GM23338 (cell line): Measurements from ENCODE around the gene CELF2.

Experiments used
- CREB1 ChIP-seq: fragments of 250-450 bp; sonication (Bioruptor Pico); IDR thresholded peaks from 2 replicates; pipeline ENCODE4 v1.5.0; 2020; ENCODE audit warnings: low read depth, mild to moderate bottlenecking, moderate library complexity
- CTCF ChIP-seq, 2 experiments: fragments of 200-600 bp in 1 of 2; sonication (generic) in 1 of 2; conservative IDR thresholded peaks; 2 replicates each; pipeline versions ENCODE4 v1.5.1 to v1.6.1; 2016 to 2017; ENCODE audit warnings: antibody characterized with exemption in 2 of 2, low read depth in 2 of 2, mild to moderate bottlenecking in 2 of 2, moderate library complexity in 1 of 2
- EZH2phosphoT487 ChIP-seq: fragments of 200-600 bp; sonication (generic); IDR thresholded peaks from one replicate; pipeline ENCODE4 v1.8.1; 2018; ENCODE audit warnings: antibody characterized with exemption; ENCODE audit not compliant: unreplicated experiment
- POLR2AphosphoS5 ChIP-seq: IDR thresholded peaks from 2 replicates; pipeline ENCODE4 v1.6.1; 2016; ENCODE audit warnings: antibody characterized with exemption, low read depth

- TF ChIP-seq CTCF (conservative IDR thresholded peaks at IDR 0.05; ENCODE audit: low read depth in 2 of 2) (no peak), POLR2AphosphoS5 (no peak), CREB1 (CRISPR knock-in tag) (no peak), EZH2phosphoT487 (no peak)
Observed at GRCh38 chr10:11150879-11151415, 133.3 kb downstream of the CELF2 start.
